NCI-H69 (cell line): ENCODE data around the gene FOCAD.

Experiments
- DNase-seq: peaks from one replicate; lab custom pipeline; 2025; lab: John Stamatoyannopoulos, UW

Gene FOCAD

DNA sequence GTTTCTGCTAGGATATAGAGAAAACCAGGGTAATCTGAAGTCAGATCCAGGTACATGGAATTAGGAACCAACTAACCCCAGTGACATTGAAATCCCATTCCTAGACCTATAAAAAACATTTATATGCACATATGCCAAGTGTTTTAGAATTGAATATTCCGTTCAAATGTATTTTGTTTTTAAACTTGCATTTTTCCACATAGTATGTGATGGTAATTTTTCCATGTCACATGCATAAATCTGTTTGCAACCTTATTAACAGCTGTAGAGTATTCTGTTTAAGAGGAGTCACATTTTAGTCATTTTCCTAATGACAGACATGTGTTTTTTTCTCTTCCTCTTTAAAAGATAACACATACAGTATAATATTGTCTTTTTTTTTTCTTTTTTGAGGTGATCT lies 50.2 kb downstream of the FOCAD start:
- no peak for DNase-seq

DNA sequence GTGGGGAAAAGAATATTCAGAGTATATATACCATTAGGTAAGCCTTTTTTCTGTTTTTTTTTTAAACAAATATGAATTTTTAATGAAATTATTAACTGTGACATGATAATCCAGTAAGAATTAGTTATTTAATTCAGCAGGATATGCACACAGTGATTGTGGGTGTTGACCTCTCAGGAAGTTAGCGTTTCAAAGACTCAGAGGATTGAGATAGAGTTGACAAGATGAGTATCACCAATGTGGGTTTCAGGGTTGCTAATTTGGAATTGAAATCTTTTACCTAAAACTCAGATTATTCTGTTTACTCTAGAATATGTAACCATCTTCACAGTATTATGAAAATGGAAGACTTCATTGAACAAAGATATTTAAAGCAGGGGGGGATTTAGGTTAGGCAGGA lies 56.2 kb downstream of the FOCAD start:
- DNase-seq: no peak

DNA sequence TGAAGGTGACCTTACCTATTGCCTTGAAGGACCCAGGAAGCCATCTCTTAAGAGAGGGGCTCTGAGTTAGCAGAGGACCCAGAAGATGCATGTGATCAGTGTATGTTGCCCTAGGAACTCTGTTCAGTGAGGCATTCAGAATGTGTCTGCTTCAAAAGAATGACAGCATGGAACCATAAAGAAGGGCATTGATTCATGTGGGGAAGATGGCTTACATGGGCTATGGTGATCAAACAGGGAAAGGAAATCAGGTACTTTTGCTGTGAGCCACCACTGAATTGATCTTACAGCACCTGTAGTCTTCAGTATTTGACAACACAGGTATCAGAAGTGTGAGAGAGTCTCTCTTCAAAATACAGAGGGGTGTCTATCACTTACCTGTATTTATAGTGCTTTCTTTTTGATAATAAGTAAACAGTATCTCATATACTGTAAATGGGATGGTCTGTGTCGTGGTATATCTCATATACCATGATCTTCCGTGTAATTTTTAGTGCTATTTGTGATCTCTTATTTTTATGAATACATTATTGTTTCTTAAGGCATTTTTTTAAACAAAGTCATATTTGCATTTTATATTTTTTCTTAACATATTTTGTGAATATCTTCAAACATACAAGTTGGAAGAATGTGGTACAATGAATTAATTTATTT lies 57.0 kb downstream of the FOCAD start:
- DNase-seq: peak; percentile 13

DNA sequence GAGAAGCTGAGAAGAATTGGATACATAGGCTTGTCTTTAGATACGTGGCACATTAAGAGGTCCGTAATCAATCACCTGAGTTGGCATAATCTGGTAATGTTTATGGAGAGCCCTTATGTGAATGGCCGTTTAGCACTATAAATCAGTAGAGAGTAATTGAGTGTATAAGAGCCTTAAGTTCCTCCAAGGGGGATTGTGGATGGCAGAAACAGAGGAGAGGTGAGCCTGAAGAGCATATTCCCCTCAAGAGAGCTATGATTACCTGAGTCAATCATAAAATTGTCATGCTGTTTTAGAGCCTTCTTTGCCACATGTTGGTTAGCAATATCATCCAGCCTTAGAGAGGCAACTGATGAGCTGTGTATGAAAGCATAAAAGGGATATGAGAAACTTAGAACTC lies 58.8 kb downstream of the FOCAD start:
- DNase-seq: peak; percentile 90

GRCh38 chr9:20744036-20744630 lies 60.1 kb downstream of the FOCAD start:
- no peak for DNase-seq

- no peak for DNase-seq
Observed at GRCh38 chr9:20746967-20747366, 62.9 kb downstream of the FOCAD start.

DNA sequence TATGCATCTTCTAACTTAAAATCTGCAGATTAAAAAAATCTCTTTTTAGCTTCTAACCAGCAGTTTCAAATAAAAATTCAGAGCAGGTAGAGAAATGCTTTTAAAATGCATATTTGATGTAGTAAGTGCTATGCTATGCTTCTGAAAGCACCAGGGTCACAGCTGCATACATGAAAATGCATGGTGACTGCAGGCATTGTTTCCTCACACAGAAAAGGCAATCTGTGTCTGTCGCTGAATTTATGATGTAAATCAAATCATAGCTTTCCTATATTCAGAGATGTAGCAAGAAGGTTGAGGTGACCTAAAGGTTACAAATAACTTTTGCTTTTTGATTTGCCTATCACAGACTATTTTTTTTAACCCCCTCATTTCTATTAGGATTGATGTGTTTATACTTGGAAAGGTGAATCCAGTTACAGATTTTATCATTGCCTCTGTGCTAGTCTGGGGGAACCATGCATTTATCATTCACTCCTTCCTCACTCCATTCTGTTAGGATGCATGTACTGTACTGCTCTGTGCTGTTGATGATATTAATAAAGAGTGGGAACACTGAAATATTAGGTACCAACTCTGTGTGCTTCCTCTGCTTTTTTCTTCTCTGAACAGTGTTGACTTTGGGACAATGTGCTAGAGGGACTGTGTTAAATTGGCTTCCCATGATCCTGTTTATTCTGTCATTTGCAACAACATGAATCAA lies 65.6 kb downstream of the FOCAD start:
- DNase-seq: peak; percentile 72

GRCh38 chr9:20753761-20754160 lies 69.7 kb downstream of the FOCAD start:
- no peak for DNase-seq

- no peak for DNase-seq
Observed at GRCh38 chr9:20754556-20754955, 70.5 kb downstream of the FOCAD start.

- DNase-seq: no peak
Observed at GRCh38 chr9:20760246-20760891, 76.3 kb downstream of the FOCAD start.

DNA sequence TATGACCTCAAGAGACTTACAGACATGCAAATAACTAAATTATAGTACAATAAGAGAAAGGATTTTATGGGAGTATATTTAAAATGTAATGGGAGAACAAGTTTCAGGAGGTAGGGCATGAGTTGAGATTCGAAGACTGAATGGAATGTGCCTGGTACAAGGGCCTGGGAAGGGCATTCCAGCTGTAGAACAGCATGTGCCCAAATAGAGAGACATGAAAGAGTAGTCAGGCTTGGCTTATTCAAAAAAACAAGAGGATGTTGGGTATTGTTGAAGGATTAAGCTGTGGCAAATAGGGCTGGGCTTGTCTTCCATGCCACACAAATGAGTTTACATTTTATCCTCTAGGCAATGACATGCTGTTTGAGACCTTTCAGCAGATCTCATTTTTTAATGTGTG lies 86.9 kb downstream of the FOCAD start:
- DNase-seq: no peak

GRCh38 chr9:20771729-20772128 lies 87.7 kb downstream of the FOCAD start:
- DNase-seq: no peak

DNA sequence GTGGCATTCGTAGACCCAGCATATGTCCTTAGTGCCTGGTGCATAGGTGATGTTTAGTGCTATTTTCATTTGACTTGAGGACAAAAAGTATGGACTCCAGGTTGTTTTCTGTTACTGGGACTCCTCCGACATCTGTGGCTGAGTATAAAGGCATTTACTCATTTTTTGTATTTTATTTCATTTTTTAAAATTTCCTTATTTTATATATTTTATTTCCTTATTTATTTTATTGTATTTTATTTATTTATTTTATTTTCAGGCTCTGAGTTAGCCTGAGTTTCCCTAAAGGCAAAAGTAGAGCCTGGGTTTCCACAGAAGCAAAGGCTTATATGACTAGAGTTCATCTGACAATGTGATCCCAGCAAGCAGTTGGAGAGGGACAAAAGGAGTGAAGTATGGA lies 91.6 kb downstream of the FOCAD start:
- no peak for DNase-seq

GRCh38 chr9:20781092-20781491 lies 97.0 kb downstream of the FOCAD start:
- peak; percentile 66 for DNase-seq

DNA sequence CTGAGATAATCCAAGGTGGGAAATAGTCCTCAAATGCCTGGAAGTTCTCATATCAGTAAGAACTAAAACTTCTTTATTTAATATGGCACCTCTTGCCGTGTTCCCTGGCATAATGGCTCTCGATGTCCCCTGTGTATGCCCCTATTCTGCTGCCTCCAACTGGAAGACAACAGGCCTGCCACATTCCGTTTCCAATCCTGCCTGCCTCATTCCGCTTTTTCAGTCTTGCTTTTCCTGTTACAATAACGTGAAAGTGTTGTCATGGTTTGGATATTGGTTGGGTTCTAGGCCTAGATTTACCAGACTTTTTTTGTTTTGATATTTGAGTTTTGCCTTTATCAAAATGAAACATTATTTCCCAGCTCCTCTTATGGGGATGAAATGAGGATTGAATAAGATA lies 98.2 kb downstream of the FOCAD start:
- DNase-seq: no peak

DNA sequence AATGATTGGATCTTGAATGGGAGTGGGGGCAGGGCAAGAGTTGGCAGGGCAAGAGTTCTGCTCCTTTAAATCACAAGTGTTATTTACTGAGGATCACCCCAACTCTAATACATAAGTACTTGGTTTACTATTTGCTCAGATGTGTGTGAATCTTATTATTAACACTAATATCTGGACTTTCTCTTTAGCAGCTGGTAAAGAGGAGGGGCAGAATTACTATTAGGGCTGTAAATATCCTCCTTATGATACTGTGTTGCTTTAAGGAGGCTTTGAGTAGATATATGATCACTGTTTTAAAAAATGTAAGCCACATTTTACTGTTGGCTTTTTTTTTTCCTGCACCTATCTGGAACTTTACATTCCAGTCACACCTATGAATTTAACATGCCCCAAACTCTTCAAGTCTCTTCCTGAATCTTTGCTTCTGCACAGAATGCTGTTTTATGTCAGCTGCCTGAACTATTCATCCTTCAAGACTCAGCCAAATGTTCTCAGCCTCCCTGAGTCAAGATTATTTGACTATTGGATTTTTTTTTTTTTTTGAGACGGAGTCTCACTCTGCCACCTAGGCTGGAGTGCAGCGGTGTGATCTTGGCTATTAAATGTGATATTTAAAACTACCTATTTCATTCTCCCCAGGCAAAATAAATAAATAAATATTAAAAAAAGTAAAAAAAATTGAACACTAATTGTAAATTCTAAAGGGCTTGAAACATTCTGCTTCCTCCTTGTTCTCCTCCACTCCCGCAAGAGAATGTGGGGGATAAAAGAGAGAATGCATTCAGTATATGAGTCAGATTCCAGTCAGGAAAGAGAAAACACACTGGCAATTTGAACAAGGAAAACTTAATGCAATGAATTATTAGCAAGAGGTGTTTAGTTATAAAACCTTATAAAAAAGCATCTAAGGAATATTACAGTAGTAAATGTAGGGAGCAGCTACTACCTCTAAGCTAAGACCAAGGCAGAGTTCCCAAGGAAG lies 99.3 kb downstream of the FOCAD start:
- DNase-seq: no peak

DNA sequence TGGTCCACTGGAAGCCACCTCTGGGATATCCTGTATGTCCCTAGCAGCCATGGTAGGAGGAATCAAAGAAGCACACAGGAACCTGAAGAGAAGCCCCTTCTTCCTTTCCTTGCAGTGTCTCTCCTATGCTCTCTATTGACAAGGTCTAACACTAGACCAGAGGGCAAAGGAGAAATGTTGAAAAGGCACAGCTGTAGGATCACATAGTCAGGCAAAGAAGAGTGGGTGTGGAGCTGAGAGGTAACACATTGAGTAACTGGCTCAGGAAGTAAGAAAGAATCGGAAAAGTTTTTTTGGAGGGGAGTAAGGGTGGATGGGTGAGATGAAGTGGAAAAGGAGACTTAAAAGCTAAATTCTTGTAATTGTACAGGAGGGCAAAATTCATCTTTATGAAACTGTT lies 100.1 kb downstream of the FOCAD start:
- no peak for DNase-seq

DNA sequence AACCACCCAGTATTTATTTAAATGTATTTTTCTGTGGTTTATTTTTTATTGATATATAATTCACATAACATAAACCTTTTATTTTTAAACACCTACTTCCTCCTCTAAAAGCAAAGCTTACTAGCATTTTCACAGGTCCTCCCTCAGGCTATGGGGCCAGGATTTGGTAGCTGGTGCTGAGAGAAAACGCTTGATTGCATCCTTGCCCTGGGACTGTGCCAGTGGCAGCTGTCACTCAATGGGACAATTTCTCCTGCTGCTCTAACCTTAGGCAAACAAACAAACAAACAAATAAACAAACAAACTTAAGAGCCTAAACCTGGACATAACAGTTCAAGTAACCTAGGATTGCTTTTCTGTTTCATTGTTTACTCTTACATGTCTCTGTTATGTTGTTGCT lies 102.7 kb downstream of the FOCAD start:
- DNase-seq: no peak

GRCh38 chr9:20788526-20789451 lies 104.7 kb downstream of the FOCAD start:
- DNase-seq: peak; percentile 51

GRCh38 chr9:20790721-20791120 lies 106.7 kb downstream of the FOCAD start:
- DNase-seq: no peak

GRCh38 chr9:20791682-20792081 lies 107.6 kb downstream of the FOCAD start:
- no peak for DNase-seq
